Stimulated activated CD8-positive, alpha-beta memory T cell treated with anti-CD3 and anti-CD28 coated beads, Interleukin-4, amount 100 ng/mL, for 48 hours (primary cell): ENCODE results near the gene CRYZL1.
"Not testable (repeated sequence)": the region's sequence is repeated elsewhere in the genome, so short reads cannot be mapped to it uniquely, and the experiment has no call there.

Experiments used
- DNase-seq: peaks from one replicate; pipeline ENCODE4 v3.0.0-alpha.2; 2020

CRYZL1 gene

GRCh38 chr21:33641352-33642026 is at the start of gene CRYZL1:
CRYZL1 (minus strand) TSS chr21:33641741; CDS start chr21:33631551, 10,190 bp downstream.
- peak; percentile 100 for DNase-seq

DNA sequence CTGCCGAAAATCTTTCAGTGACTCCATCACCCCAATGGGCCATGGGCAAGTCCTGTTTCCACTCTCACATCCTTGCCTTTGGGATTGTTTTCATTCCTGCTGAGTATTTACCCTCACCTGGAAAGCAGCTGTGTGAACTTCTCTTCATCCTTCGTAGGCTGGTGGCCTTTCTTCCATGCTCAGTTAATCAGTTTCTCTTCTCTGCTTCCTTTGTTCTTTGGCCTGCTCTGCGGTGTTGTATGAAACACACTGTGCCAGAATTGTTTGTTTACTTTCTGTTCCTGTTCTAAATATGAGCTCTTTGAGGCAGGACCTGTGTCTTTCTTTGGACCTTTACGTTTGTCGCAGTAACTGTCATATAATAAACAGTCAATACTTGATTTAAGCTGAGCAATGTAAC is 49.3 kb upstream of the CRYZL1 start:
- DNase-seq = no peak

DNA sequence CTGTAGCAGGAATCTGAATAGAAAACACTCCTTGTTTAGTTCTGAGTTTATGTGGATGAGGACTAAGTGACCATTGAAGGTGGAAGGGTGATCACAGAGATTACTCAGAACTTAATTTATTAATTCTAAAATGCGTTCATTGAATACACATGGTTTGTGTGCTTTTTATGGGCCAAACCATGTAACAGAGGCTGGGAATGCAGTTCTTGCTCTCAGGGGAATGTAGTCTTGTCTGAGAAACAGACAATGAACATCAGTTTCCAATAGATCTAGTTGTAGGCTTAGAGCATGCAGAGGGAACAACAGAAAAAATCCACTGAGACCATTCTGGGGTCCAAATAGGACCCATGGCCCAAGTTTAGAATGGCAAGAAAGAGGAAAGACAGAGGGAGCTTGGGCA is 46.8 kb upstream of the CRYZL1 start:
- no peak for DNase-seq

DNA sequence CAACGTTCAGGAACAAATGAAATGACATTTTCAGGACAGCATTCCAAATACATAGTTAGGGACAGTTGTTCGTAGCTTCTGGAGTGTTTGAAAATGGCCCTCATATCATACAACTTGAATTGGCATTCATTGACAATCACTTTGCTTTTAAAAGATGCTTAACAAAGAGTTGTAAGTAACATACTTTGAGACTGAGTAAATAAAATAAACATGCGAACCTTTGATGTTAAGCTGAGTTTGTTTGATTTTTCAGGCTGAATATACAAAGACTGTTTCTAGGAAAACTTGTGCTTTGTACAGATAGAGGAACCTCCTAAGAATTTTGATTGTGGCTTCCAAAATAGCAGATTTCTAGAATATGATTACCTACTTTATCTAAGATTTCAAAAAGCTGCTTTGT is 46.1 kb upstream of the CRYZL1 start:
- no peak for DNase-seq

DNA sequence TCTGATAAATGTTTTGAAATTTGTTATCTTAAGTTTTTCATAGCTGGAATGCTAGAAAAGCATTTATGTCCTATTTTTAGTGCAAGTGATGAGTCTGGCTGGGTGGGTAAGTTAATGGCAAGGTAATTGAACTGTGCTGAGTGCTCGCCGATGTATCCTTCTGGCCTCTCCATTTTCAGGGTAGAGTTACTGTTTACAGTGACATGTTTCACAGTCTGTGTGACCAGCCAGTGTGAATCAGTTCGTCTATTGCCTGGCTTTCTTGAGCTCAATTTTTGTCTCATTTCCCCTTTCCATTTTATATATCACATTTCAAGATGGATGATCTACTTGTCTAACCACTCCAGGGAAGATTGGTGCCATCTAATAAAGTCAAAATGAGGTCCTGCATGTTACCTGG is 44.8 kb upstream of the CRYZL1 start:
- DNase-seq = no peak

- no peak for DNase-seq
Observed at GRCh38 chr21:33685613-33686197, 44.2 kb upstream of the CRYZL1 start.

GRCh38 chr21:33684923-33685560 is 43.5 kb upstream of the CRYZL1 start:
- no peak for DNase-seq

DNA sequence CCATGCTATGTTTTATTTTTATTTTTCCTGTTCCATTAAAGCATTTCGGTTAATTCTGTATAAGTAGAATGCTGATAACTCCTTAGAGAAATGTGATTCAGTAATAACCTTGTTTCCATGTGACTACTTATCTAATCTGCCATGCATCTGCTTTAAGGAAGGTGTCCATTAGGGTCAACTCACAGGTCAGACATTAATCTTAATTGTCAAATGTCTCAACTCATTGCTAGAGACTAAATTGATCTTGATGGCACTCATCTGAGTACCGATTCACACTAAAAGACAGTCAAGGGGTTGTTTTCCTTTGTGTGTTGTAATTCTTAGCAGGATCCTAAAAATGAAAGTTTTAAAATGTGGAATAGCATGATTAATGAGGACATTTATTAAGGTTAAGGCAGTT is 42.5 kb upstream of the CRYZL1 start:
- no peak for DNase-seq

- DNase-seq = no peak
Observed at GRCh38 chr21:33682992-33683627, 41.6 kb upstream of the CRYZL1 start.

DNA sequence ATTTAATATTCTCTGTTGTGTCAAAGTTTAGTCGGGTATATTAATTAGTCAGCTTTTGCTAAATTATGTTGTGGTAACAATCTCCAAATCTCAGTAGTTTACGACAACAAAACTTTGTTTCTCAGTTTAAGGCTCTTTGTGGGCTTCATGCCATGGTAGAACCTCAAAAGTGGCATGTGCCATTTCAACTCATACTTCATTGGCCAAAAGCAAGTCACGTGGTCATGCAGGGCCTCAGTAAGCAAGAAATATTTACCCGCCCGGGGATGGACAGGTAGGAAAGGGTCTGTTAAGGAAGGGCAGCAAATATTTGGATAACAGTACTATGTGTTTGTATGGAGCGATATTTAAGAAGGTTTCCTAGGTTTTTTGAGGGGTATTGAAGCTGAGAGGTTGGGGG is 39.3 kb upstream of the CRYZL1 start:
- no peak for DNase-seq

- DNase-seq = no peak
Observed at GRCh38 chr21:33677450-33677849, 35.9 kb upstream of the CRYZL1 start.

DNA sequence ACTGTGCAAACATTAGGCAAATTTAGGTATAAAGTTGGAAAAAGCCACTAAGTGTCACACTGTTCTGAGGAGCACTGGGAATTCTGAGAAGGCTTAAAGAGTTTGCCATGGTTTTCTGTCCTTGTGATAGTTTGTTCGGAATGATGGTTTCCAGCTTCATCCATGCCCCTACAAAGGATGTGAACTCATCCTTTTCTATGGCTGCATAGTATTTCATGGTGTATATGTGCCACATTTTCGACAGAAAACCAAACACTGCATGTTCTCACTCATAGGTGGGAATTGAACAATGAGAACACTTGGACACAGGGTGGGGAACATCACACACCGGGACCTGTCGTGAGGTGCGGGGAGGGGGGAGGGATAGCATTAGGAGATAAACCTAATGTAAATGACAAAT is 35.1 kb upstream of the CRYZL1 start:
- DNase-seq = not testable (repeated sequence)

- no peak for DNase-seq
Observed at GRCh38 chr21:33674226-33674625, 32.7 kb upstream of the CRYZL1 start.

DNA sequence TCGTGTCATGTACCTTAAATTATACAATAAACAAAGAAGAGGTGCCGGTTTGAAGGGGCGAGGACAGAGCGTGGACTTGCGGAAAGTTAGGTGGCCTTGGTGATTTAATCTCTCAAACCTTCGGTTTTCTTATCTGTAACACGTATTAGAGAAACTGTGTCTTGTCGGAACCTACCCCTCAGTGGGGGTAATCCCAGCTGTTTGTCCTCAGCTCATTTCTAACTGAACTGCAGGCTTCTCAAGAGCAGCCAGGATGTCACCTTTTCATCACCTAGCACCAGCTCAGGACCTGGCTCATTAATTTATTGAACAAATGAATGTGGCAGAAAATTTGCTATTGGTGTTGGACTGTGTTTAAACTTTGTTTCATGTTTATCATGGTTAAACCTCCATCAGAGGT is 31.9 kb upstream of the CRYZL1 start:
- no peak for DNase-seq

DNA sequence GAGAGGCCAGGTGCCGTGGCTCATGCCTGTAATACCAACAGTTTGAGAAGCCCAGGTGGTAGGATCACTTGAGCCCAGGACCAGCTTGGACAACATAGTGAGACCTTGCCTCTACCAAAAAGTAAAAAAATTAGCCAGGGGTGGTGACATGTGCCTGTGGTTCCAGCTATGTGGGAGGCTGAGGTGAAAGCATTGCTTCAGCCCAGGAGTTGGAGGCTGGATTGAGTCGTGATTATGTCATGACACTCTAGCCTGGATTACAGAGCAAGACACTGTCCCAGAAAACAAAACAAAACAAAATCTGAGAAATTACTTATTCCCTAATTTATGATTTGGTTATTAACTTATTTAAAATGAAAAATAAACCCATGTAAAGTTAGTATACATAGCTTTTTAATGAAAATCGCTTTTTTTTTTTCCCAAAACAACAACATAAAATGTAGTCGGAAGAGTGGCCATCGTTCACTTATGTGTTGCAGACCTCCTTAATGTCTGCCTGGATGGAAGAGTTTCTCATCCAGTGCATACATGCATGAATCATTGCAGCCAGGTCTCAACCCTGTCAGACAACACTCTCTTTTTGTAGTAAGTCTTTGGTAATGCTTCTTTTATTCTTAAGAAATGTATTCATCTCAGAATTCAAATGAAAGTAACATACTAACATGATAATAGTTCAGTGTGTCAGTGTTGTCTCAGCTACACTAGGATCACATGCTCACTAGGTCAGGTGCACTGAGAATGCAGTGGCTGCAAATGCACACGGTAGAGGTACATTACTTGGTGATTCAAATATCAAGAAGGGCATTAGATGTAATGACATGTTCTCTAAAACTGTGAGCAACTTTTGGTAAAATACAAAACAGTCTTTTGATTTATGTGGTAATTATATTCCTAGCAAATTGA is 28.8 kb upstream of the CRYZL1 start:
- DNase-seq = no peak

GRCh38 chr21:33668620-33669019 is 27.1 kb upstream of the CRYZL1 start:
- no peak for DNase-seq

GRCh38 chr21:33668180-33668579 is 26.6 kb upstream of the CRYZL1 start:
- no peak for DNase-seq

- no peak for DNase-seq
Observed at GRCh38 chr21:33667636-33668035, 26.1 kb upstream of the CRYZL1 start.

DNA sequence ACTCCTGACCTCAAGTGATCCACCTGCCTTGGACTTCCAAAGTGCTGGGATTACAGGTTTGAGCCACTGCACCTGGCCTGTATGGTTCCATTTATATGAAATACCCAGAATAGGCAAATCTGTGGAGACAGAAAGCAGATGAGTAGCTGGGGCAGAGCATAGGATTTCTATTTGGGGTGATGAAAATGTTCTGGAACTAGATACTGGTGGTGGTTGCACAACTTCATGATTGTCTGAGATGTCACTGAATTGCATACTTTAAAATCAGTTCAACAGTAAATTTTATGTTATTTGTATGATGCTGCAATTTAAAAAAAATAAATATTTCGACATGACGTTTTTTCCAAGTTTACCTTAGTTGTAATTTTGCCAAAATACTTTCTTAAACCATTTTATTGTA is 24.6 kb upstream of the CRYZL1 start:
- no peak for DNase-seq

DNA sequence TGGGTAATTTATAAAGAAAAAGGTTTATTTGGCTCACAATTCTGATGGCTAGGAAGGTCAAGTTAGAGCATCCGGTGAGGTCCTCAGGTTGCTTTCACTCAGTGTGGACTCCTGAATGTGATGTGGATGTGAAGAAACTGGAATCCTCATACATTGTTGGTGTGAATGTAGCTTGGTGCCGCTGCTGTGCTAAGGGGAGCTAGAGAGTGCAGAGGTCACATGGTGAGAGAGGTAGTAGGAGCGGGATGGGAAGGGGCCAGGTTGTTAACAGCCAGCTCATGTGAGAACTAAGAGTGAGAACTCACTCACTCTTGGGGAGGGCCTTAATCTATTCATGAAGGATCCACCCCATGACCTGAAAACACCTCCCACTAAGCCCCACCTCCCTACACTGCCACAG is 22.6 kb upstream of the CRYZL1 start:
- no peak for DNase-seq

- no peak for DNase-seq
Observed at GRCh38 chr21:33663241-33663640, 21.7 kb upstream of the CRYZL1 start.

DNA sequence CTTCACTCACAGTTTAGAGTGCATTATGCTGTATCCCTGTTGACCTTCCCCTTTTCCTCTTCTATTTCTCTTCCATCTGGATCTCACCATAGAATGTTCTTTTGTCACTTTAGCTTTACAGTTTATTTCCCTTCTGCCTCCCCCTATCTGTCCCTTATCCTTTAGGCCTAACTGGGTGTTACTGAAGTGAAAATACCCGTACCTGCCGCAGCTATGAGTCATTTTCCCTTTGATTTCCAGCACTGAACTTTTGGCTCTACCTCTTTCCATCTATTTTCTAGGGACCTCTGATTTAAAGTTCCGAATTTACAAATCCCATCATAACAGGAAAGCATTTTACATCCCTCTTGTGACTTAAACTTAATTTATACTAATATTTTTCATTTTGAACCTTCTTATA is 20.5 kb upstream of the CRYZL1 start:
- DNase-seq = no peak

- no peak for DNase-seq
Observed at GRCh38 chr21:33661146-33661545, 19.6 kb upstream of the CRYZL1 start.
